ENCODE results near the gene PREX1.
A peak's percentile ranks its signal among the peaks of the same experiment; 100 is the strongest.

Gene PREX1

DNA sequence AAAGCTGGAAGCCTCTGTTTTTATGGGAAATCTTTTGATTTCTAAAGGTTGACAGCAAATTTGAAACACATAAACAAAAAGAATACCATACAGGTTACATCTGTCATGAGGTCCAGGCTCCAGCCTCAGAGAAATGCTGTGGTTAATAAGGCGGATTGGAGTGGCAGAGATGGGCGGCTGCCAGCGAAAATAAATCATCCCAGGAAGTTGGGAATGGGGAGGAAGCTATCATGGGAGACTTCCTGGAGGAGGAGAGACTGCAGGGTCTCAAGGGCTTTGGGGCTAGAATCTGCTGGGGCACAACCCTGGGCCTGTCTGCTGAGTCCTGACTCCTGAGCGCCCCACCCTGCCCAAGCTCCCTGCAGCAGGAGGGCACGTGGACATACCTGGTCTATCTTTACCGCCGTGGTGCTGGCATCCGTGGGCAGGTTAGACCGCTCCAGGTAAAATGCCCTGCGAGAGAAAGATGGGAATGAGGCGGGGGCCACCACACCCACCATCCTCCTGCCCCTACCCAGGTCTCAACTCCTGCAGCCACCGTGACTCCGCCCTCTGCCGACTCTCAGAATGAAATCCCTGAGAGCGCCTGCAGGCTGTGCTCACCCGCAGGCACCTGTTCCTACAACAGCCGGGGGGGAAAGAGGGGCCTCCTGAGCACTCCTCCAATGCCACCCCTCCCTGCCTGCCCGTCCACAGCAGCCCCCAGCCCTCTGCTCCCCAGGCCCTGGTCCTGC is 197.3 kb downstream of the PREX1 start:
- no peak for DNase-seq

DNA sequence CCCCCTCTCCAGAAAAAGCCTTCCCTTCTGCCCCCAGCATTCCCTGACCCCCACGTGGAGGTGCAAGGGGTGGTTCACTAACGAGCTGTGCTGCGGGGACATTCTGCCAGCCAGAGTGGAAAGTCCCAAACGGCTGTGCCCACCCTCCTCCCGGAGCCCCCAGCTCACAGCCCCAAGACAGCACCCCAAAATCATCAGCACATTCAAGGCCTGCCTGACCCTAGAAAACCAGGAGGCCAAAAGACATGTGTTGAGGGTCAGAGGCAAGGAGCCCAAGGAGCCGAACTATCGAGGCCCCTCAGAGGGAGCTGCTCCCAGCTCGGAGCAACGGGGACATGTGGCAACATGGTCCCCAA is 197.9 kb downstream of the PREX1 start:
- DNase-seq = no peak

DNA sequence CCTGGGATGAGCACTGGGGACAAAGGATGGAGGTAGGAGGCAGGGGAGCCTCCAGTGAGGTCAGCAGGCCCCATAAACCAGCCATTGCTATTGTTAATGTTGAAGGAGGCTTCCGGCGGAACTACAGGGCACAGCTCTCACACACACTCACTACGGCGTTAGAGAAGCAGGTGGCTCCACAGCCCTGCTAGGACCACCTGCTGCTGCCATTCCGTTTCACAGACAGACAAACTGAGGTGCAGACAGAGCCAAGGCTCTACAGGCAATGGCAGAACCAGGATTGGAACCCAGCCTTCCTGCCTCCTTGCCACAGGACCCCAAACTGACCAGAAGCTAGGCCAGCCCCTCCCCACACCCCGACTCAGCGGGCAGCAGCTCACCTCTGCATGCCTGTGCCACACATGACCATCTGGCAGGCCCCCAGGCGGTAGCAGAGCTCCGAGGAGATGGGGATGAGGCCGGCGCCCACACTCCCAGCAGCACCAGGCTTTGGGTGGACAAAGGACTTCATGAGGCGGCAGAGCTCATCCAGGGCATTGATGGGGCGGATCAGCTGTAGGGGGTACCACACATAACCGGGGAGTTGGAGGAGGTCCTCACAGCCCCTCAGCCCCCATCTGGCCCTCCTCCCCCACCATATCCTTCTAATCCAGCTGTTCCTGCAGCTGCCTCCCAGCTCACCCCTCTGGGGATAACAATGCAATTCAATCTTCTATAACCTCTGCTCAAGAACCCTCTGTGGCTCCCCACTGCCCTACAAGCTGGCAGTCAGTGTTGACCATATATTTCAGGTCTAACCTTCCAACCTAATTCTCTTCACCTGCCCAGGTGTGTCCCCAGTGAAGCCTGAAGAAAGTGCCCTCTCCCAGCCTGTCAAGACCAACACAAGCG is 198.5 kb downstream of the PREX1 start:
- no peak for DNase-seq

DNA sequence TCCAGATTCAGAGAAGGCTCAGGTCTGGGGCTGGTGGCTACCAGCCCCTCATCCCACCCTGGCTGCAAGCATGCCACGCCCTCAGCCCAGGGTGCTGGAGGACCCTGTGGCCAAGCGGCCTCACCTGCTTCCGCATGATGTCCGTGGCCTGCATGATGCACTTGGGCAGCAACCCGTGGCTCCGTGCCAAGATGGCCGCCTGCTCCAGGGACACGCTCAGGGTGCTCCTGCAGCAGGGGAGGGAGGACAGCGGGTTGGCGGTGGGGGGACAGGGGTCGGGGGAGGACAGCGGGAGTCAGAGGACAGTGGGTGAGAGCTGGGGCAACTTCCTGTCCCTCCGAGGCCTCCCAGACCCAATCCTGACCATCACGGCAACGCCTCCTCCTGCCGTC is 200.1 kb downstream of the PREX1 start:
- DNase-seq = no peak

GRCh38 chr20:48626938-48627736 is 200.7 kb downstream of the PREX1 start:
- no peak for DNase-seq

DNA sequence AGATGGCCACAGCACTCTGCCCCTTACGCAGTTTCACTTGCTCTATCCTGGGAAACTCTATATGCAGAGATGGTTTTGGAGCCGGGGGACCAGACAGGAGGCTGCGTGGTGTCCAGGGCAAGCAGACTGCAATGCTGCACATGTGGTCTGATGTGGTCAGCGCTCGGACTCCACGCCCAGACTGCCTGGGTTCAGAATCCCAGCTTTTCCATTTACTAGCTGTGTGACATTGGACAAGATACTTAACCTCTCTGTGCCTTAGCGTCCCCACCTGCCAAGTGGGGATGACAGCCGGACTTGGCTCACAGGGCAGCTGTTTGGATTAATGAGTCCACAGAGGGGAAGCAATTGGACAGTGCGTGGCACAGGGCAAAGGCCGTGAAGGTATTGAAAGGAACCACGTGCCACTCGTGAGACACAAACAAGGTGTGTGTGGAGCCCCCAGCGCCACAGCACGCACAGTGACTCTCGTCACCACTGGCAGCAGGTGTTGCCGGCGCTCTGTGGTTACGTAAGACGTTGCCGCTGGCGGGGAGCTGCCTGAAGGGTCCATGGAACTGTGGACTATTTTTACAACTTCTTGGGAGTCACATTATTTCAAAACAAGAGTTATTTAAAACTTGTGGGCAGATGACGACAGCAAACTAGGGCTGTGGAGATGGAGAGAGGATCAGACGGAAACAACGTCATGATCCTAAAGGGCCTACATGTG is 201.4 kb downstream of the PREX1 start:
- no peak for DNase-seq

DNA sequence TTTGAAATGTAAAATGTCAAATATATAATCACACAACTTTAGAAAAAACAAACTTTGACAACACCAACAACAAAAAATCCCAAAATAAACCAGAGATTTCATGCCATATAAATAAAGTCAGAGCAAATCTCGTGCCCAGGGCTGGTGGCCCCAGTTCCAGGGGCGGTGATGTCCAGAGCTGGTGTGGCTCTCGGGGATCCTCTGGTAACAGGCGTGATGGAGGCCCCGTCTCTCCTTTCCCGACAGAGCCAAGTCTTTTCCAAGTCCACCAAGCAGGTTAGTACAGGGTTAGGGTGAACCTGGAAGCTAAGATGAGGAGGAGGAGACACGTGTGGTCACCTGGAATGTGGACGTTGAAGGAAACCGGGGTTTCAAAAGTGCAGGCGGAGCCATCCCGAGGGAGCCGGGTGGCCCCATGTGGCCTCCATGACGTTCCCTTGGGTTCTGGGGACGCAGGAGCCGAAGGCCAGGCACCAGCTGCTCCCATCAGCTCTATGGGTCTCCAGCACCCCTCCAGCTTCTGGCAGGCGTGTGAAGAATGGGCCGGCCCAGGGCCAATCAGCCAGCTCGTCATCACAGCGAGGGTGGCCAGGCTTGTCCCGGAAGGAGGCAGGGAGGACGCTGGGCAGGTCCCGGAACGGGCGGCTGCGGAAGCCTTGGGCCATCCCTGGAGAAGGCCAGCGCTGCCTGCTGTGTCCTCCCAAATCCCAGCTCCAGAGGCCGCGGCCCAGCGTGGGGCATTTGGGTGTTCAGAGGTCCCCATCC is 202.5 kb downstream of the PREX1 start:
- DNase-seq = no peak

DNA sequence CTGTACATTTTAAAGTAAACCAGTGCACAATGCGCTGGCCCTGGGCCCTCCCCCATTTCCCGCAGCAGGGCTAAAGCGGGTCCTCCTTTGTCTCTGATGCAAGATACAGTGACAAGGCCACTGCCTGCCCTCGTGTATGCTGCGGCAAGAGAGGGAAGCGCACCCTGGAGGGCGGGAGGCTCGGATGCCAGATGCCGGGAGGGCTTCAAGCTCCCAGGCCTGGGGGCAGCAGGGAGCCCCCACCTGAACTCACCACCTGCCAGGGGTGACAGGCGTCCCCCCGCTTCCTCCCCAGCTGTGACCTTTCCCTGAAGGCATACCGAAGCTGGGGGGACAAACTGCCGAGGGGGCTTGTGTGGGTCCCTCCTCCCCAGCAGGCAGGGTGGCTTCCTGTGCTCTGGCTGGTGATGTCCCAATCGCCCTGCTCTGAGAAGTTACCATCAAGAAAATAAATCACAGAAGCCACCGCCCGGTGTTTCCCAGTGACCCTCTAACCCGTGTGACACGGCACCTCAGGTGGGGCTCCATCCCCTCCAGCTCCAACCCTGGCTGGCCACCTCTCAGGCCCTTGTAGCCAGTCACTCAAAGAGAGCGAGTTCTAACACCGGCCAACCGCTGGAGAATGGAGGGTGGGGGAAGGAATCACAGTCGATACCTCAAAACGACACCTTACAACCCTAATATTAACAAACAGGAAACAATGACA is 203.3 kb downstream of the PREX1 start:
- no peak for DNase-seq

DNA sequence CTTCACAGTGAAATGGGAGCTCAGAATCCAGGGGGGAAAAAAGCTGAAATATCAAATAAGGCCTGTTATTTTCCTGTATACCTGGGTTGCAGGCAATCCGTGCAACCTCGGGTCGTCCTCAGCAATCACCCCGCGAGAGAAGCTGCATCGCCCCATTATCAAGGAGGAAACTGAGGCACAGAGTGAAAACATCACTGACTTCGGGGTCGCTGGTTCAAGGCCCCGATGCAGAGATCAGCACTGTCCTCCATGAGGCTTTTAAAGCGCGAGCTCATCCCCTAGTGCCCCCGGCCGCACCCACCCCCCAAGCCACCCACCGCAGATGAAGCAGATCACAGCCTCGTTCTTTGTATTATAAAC is 203.9 kb downstream of the PREX1 start:
- no peak for DNase-seq

DNA sequence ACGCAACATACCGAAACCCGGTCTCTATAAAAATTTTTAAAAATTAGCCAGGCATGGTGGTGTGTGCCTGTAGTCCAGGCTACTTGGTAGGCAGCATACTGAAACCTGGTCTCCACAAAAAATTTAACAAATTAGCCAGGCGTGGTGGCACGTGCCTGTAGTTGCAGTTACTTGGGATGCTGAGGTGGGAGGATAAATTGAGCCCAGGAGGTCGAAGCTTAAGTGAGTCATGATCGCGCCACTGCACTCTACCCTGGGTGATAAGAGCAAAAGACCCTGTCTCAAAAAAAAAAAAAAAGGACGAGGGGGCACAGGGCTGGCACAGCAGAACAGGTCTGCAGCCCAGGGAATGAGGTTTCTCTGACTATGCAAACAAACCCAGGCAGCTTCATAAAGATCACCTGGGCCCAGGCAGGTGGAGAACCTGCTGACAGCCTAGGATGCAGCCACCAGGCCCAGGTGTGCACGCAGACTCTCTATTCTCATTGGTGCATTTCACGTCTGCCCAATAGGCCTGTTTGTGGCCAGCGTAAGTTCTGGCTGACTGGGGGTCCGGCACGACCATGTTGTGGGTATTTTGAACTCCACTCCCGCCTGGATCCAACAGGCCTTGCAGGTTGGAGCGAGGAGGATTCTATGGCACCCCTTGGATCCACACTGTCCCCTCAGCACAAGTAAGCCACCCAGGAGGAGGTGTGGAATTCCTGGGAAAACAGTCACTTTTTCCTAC is 204.5 kb downstream of the PREX1 start:
- DNase-seq = no peak

GRCh38 chr20:48622421-48622820 is 205.4 kb downstream of the PREX1 start:
- no peak for DNase-seq

GRCh38 chr20:48621376-48622078 is 206.3 kb downstream of the PREX1 start:
- DNase-seq = no peak

DNA sequence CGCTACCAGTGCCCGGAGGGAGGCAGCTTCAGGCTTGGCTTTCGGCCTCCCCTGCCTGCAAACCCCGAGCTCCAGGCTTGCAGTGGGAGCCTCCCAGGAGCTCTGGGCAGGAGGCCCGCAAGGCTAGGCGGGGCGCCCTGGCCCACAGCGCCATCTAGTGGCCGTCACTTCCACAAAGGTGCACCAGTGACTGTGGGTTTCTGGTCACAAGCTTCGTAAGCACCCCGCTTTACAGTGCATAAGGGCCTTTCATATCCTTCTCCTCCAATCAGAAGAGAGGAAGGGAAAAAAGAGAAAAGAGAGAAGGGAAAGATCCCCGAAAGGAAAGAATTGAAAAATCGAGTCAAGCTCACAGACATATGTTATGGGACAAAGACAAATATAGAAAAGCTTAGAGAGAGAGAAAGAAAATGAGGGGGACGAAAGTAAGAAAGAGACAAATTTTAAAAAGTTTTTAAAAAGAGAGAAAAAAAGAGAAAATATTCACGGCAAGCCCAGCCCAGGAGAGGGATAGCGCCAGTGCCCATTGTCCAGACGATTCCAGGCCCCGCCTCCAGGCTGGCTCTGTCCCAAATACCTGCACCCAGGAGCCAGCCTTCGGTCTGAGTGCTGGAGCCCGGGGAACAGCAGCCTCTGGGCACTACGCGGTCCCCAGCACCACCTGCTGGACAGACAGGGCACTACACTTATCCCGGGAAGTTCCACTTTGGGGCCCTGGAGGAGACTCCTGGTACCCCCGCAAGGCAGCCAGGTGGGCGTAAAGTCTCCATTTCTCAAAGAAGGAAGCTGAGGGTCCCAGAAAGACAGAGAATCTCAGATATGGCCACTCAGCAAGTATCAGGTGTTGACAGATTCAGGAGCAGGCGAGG is 207.1 kb downstream of the PREX1 start:
- DNase-seq = peak; percentile 59

- DNase-seq = no peak
Observed at GRCh38 chr20:48620154-48620506, 207.7 kb downstream of the PREX1 start.

DNA sequence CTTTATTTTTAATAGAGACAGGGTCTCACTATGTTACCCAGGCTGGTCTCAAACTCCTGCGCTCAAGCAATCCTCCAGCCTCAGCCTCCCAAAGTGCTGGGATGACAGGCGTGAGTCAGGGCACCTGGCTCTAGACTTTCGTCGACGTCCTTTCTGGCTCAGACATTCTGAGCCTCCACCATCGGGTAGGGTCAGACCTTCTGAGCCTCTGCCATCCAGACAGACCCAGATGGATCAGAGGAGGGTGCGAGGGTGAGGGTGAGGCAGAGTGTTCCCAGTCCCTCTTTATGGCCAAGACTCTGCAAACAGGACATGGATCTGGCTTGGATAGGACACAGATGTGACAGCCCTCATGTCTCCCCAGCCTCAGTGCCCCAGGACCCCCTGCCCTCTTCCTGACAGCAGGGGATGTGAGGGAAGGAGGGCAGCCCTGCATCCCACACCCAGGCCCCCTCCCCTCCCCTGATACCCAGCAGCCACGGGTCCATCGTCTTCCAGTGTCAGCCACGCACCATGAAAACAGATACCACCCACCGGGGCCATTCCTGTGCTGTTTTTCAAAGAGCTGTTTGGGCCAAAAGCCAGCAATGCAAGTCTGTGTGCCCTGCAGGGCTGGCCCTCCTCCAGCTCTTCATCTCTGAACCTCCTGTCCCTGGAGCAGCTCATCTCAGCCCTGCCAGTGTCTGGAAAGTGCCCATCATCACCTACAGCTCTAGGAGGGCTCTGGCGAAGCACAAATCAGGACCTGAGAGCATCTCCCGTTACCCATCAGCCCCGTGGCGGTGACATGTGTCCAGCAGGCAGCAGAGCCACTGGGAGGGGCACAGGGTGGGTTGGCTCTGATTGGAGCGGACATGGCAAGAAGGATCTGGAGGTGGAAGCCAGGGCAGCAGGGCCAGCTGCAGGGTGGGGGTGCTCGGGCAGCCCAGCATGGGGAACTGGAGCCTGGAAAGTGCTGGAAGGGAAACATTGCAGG is 208.4 kb downstream of the PREX1 start:
- no peak for DNase-seq

DNA sequence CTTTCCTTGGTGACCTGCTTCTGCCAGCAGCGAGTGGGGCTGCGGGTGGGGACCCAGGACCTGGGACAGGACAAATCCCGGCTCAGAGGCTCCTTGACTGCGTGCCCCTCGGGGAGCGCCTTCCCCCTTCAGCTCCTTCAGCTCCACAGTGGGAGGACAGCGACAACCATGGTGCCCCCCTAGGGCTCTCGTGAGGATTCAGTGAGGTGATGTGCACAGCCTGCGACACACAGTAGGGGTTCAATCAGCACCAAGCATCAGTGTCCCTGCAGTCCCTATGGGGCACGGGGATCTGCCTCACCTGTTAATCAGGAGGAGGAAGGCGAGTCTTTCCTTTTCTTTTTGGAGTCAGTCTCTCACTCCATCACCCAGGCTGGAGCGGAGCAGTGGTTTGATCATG is 209.2 kb downstream of the PREX1 start:
- DNase-seq = no peak

DNA sequence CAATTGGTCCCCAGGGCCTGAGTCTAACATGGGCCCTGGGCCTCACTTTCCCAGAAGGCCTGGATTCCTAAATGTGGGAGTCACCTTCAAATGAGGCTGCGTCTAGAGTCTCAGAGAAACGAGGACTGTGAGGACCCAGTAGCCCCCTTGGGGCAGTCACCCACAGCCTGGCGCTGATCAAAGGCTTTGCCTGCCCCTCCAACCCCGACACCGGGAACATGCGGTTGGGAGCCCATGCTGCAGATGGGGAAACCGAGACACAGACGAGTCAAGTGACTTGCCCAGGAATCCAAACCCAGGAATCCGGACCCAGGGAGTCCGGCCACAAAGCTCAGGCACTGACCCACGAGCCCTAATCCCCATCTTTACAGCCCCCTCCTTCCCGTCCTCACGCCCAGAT is 209.7 kb downstream of the PREX1 start:
- DNase-seq = no peak

DNA sequence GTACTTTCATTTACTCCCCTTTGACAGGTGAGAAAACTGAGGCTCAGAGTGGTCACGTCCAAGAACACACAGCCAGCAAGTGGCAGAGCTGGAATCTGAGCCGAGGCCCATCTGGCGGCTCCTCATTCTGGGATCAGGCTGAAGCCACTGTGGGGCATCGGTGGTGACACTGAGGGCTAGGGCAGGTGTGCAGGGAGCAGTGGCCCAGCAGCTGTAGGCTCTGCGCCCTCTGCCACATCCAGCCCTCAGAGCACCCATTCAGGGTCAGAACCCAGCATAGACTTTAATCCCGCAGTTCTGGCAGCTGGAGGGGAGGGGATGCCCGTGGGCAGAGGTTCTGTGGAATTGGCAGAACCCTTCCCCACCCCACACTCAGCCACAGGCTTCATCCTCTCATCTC is 210.3 kb downstream of the PREX1 start:
- no peak for DNase-seq
